Aorta (tissue), 5 donors: ENCODE results near the gene MEX3D. TPM values are rescaled to one million over a fixed set of nuclear protein-coding genes. Genes with fewer than 3 reads are reported as not detected.
A peak's percentile ranks its signal among the peaks of the same experiment; 100 is the strongest.

Source experiments
- ATAC-seq: fragments of 200-7000 bp; cut with Tn5 transposase; one replicate; pipeline ENCODE4 v1.9.1; 2022; ENCODE audit warnings: moderate library complexity; ENCODE audit not compliant: low FRiP score
- DNase-seq, 2 donors: peaks; one replicate each; pipeline ENCODE4 v3.0.0-alpha.2; 2020
- H3K27ac ChIP-seq, 2 donors: one replicate each; pipeline ENCODE4 v1.5.1; 2013; ENCODE audit warnings: low read length in 2 of 2, mild to moderate bottlenecking in 2 of 2, moderate library complexity in 2 of 2, control low read depth in 1 of 2, inconsistent platforms in 1 of 2, low read depth in 1 of 2
- H3K27me3 ChIP-seq, 2 donors: one replicate each; pipeline ENCODE4 v1.6.1; 2013; ENCODE audit warnings: control low read depth in 1 of 2, low read length in 1 of 2, mild to moderate bottlenecking in 1 of 2, moderate library complexity in 1 of 2; ENCODE audit not compliant: insufficient read depth in 2 of 2, control insufficient read depth in 1 of 2
- H3K36me3 ChIP-seq, 2 donors: one replicate each; pipeline ENCODE4 v1.6.1; 2013; ENCODE audit warnings: control low read depth in 1 of 2, low read length in 1 of 2, mild to moderate bottlenecking in 1 of 2; ENCODE audit not compliant: insufficient read depth in 2 of 2, control insufficient read depth in 1 of 2
- H3K4me1 ChIP-seq, 2 donors: one replicate each; pipeline ENCODE4 v1.6.1; 2013; ENCODE audit warnings: low read length in 2 of 2, control low read depth in 1 of 2, mild to moderate bottlenecking in 1 of 2, moderate library complexity in 1 of 2; ENCODE audit not compliant: insufficient read depth in 2 of 2, control insufficient read depth in 1 of 2
- H3K4me3 ChIP-seq, 2 donors: one replicate each; pipeline ENCODE4 v1.5.1; 2013; ENCODE audit warnings: low read length in 2 of 2, control low read depth in 1 of 2, mild to moderate bottlenecking in 1 of 2
- H3K9me3 ChIP-seq: one replicate; pipeline ENCODE4 v1.6.1; 2013; ENCODE audit warnings: mild to moderate bottlenecking, low read length; ENCODE audit not compliant: control insufficient read depth
- WGBS, 2 donors: extraction: QIAGEN DNeasy Blood & Tissue Kit; methylation state at CpG; one replicate each; pipeline ENCODE4 v1.1.7; 2013; 5-methylcytosine and 5-hydroxymethylcytosine counted together
- intact Hi-C, 2 donors: fragments of 100-400 bp; cut with DNase I; formaldehyde crosslinking; loops; one replicate each; pipeline versions ENCODE4 v1.14.2 to v1.15.0; 2022
- polyA plus RNA-seq, 2 donors: library from polyadenylated mRNA; stranded (reverse); fragments of 200-250 nt; gene quantifications; one replicate each; pipeline ENCODE4 v1.2.3, GENCODE V29; 2013
- total RNA-seq, 2 donors: library from RNA; stranded (reverse); fragmentation: NEBNext Ultra II Directional; extraction: Animal tissue kit (Norgen Biotek cat#: 25700); gene quantifications; one replicate each; pipeline ENCODE4 v1.2.1, GENCODE V29; 2021
- donor health status: healthy with polysubstance abuse.
- donor health status: Bipolar disorder and iron deficiency.
- donor health status: DM: no; HTN: no; CAD: no.
- donor health status: DM: no; HTN: no; CAD: no.
- donor health status: DM: yes; HTN: yes; CAD: no.

MEX3D gene
- total and polyA plus RNA-seq, 4 donors: 3.6 to 20.5 (median 11.2) TPM

GRCh38 chr19:1601613-1602064, 33.5 kb upstream of the MEX3D start:
- no peaks in the 10 kb centered on the region for H3K4me1 ChIP-seq
- DNase-seq (no peak), ATAC-seq (no peak)
- intact Hi-C loops: no loop called here
- 96 to 97% methylated on average over 14 of the region's 14 CpGs for WGBS, 2 donors
- no peak overlapping the region for H3K4me3 ChIP-seq
- H3K27me3 ChIP-seq: no peaks in the 10 kb centered on the region
- H3K36me3 ChIP-seq: peaks cover 0 to 5% of the 10 kb centered on the region in 2 donors
- no peaks in the 10 kb centered on the region for H3K9me3 ChIP-seq
- no peak overlapping the region for H3K27ac ChIP-seq

GRCh38 chr19:1599460-1599846, 31.3 kb upstream of the MEX3D start:
- no peaks in the 10 kb centered on the region for H3K27me3 ChIP-seq
- no peak for DNase-seq
- H3K9me3 ChIP-seq: no peaks in the 10 kb centered on the region
- ATAC-seq: peak; percentile 30
- no peak overlapping the region for H3K27ac ChIP-seq
- no peaks in the 10 kb centered on the region for H3K4me1 ChIP-seq
- H3K36me3 ChIP-seq: peaks cover 0 to 6% of the 10 kb centered on the region in 2 donors
- H3K4me3 ChIP-seq: no peak overlapping the region
- intact Hi-C loops: no loop called here
- 90 to 91% methylated on average over 15 of the region's 15 CpGs for WGBS, 2 donors

DNA sequence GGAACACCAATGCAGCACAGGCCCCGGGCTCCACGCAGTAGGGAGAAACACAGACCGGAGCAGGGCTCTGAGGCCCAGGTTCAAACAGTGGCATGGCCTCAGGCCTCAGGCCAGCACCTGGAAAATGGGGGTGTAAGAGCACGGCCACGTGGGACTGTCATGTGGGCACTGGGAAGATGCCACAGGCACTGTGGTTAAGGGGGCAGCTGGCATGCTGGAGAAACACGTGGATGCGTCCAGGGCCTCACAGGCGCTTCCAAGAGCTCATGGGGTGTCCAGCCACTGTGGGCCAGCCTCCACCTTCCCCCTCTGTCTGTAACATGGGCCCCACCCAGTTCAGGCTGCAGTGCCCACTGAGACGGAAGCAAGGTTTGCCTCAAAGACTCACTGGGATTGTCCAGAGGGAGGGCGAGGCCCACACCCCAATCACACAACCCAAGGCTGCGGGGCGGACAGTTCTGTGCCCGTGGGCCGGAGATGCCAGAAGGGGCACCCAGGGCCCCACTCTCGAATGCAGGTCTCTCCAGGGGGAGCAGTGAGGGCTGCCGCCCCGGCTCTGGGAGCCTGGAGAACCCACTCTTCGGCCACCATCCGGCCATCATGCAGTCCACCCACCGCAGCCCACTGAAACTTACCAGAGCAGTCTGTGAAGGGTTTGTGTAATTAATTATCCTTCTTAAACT, 30.8 kb upstream of the MEX3D start:
- Histone ChIP-seq H3K4me3 (no peak overlapping the region), H3K9me3 (no peaks in the 10 kb centered on the region), H3K27ac (no peak overlapping the region), H3K27me3 (no peaks in the 10 kb centered on the region), H3K36me3 (peaks cover 0 to 6% of the 10 kb centered on the region in 2 donors), H3K4me1 (no peaks in the 10 kb centered on the region)
- intact Hi-C loops: no loop called here
- DNase-seq: no peak
- ATAC-seq: no peak
- 89 to 91% methylated on average over 20 of the region's 20 CpGs for WGBS, 2 donors

- Histone ChIP-seq H3K36me3 (peaks cover 0 to 3% of the 10 kb centered on the region in 2 donors), H3K27me3 (no peaks in the 10 kb centered on the region), H3K4me3 (no peak overlapping the region), H3K9me3 (no peaks in the 10 kb centered on the region), H3K4me1 (peaks cover 0 to 3% of the 10 kb centered on the region in 2 donors), H3K27ac (no peak overlapping the region)
- no peak for ATAC-seq
- intact Hi-C loops: no loop called here
- no peak for DNase-seq
- 42 to 55% methylated on average over 9 to 10 of the region's 10 CpGs for WGBS, 2 donors
Observed at GRCh38 chr19:1593501-1593772, 25.3 kb upstream of the MEX3D start.

GRCh38 chr19:1592755-1593500, 24.8 kb upstream of the MEX3D start, which contains the start of gene MBD3:
Gene MBD3 (minus strand): TSS chr19:1592865. CDS start chr19:1592631, 234 bp downstream.
- no peaks in the 10 kb centered on the region for H3K9me3 ChIP-seq
- ATAC-seq: peak; percentile 97
- peak within 1 kb of the TSS; percentile 33 to 72 for H3K27ac ChIP-seq
- H3K4me3 ChIP-seq: peak within 1 kb of the TSS; percentile 57 to 90
- peak; percentile 96 for DNase-seq
- WGBS, 2 donors: 1% methylated on average over 51 to 68 of the region's 68 CpGs
- H3K36me3 ChIP-seq: peaks cover 0 to 3% of the 10 kb centered on the region in 2 donors
- H3K4me1 ChIP-seq: peaks cover 0 to 3% of the 10 kb centered on the region in 2 donors
- no peaks in the 10 kb centered on the region for H3K27me3 ChIP-seq
- intact Hi-C loops: no loop called here

DNA sequence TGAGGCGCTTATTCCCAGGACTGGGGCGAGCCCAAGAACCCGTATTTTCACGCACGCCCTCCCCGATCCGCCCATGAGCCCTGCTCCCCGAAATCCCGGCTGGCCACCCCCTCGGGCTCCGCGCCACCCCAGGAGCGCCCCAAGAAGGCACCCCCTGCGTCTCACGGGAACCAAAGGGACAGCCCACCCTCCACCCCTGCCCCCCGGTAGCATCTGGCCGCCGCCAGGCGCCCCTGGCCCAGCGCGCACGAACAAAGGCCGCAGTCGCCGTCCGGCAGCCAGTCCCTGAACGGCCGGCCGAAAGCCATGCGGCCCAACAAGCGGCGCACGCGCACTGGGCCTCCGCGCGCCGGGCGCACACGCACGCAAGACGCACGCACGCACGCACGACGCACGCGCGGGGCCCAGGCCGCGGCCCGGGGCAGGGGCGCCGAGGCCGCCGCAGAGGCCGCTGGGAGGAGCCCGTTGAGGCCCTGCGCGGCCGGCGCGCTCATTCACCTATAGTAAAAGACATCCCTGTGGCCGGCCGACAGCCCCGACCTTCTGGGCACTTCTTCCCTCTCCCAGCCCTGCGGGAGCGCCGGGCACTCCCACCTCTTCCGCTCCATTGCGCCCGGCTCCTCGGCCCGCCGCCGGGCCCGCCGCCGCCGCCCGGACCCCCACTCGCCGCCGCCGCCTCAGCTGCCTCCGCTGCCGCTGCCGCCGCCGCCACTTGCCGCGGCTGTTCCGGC, 24.1 kb upstream of the MEX3D start:
- intact Hi-C loops: no loop called here
- WGBS, 2 donors: 0% methylated on average over 48 to 94 of the region's 94 CpGs

GRCh38 chr19:1591421-1592023, 23.4 kb upstream of the MEX3D start:
- no peak for DNase-seq
- Histone ChIP-seq H3K36me3 (peaks cover 0 to 1% of the 10 kb centered on the region in 2 donors), H3K27ac (no peak overlapping the region), H3K27me3 (no peaks in the 10 kb centered on the region), H3K9me3 (no peaks in the 10 kb centered on the region), H3K4me1 (peaks cover 0 to 3% of the 10 kb centered on the region in 2 donors), H3K4me3 (peak overlapping the region; percentile 57 to 69)
- intact Hi-C loops: no loop called here
- WGBS, 2 donors: 2 to 5% methylated on average over 29 to 31 of the region's 31 CpGs
- no peak for ATAC-seq

More for the DNA sequence above, 24.1 kb upstream of the MEX3D start:
- DNase-seq (peak; percentile 91 to 94), ATAC-seq (peak; percentile 90)
- H3K9me3 ChIP-seq: no peaks in the 10 kb centered on the region
- no peaks in the 10 kb centered on the region for H3K27me3 ChIP-seq
- peak overlapping the region; percentile 57 to 90 for H3K4me3 ChIP-seq
- H3K36me3 ChIP-seq: peaks cover 0 to 1% of the 10 kb centered on the region in 2 donors
- H3K27ac ChIP-seq: peak overlapping the region; percentile 33 to 72
- H3K4me1 ChIP-seq: peaks cover 0 to 3% of the 10 kb centered on the region in 2 donors

GRCh38 chr19:1590641-1591397, 22.7 kb upstream of the MEX3D start:
- no peak for DNase-seq
- Histone ChIP-seq H3K4me3 (no peak overlapping the region), H3K36me3 (peaks cover 0 to under 1% of the 10 kb centered on the region in 2 donors), H3K27ac (no peak overlapping the region), H3K27me3 (no peaks in the 10 kb centered on the region), H3K4me1 (peaks cover 0 to 3% of the 10 kb centered on the region in 2 donors), H3K9me3 (no peaks in the 10 kb centered on the region)
- 38 to 46% methylated on average over 10 of the region's 10 CpGs for WGBS, 2 donors
- intact Hi-C loops: no loop called here
- no peak for ATAC-seq
